Brain microvascular endothelial cell (primary cell): ENCODE data around the gene LSAMP.

ENCODE experiments used
- DNase-seq: peaks from one replicate; pipeline ENCODE4 v3.0.0-alpha.2; 2020
- H3K27ac ChIP-seq: fragments of 250-450 bp; sonication (Bioruptor Pico); 2 replicates; pipeline ENCODE4 v1.5.1; 2020; ENCODE audit warnings: mild to moderate bottlenecking, moderate library complexity
- H3K27me3 ChIP-seq: fragments of 250-450 bp; sonication (Bioruptor Pico); replicated peaks from 2 replicates; pipeline ENCODE4 v1.5.1; 2020; ENCODE audit warnings: mild to moderate bottlenecking
- H3K36me3 ChIP-seq: fragments of 250-450 bp; sonication (Bioruptor Pico); replicated peaks from 2 replicates; pipeline ENCODE4 v1.5.1; 2020; ENCODE audit warnings: mild to moderate bottlenecking
- H3K4me3 ChIP-seq: 2 replicates; pipeline ENCODE4 v1.5.1; 2011; ENCODE audit warnings: low read depth, mild to moderate bottlenecking, control low read depth, low read length, moderate library complexity
- in situ Hi-C: cut with HindIII; loops from 2 replicates; pipeline ENCODE4 v1.10.0; 2017; ENCODE audit warnings: low sequenced_read_pairs, low pct_ligation_motif_present
- TF ChIP-seq, protein P1 (sequence below): IDR thresholded peaks from 2 replicates; pipeline ENCODE4 v1.5.1; 2011; ENCODE audit warnings: low read depth, mild to moderate bottlenecking, moderate library complexity, low read length, control low read depth, inconsistent platforms; ENCODE audit errors: missing control alignments

Gene LSAMP

DNA sequence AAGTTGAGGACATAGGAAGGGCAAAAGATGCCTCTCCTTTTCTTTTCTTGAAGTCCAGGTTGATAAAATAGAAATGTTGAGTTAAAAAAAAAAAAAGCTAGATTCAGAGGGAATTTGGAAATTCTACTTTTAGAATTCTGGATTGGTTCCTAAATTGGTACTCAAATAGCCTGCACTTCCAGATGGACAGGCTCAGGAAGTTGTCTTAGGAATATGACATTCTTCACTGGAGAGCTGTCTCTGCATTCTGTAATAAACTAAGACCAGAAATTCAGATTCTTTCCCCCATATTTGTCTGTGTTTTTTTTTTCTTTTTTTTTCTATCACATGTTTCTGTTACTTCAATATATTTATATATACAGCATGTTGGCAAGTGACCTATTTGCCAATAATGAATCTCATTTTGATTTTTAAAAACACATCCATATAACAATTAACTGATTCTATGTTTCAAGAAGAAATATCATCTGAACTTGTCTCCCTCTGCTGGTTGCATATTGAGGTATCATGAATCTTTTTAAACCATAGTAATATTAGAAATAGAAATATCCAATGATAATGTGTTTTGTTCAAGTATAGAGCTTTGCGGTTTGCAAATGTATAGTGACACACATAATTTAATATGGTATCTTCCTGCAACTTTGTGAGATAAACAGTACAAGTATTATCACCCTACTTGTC, 8.5 kb upstream of the LSAMP start:
- Histone ChIP-seq H3K36me3 (no peaks in the 10 kb centered on the region), H3K4me3 (no peak overlapping the region), H3K27ac (no peak overlapping the region), H3K27me3 (no peaks in the 10 kb centered on the region)
- DNase-seq = no peak
- in situ Hi-C loops = no loop called here
- TF ChIP-seq, protein P1, sequence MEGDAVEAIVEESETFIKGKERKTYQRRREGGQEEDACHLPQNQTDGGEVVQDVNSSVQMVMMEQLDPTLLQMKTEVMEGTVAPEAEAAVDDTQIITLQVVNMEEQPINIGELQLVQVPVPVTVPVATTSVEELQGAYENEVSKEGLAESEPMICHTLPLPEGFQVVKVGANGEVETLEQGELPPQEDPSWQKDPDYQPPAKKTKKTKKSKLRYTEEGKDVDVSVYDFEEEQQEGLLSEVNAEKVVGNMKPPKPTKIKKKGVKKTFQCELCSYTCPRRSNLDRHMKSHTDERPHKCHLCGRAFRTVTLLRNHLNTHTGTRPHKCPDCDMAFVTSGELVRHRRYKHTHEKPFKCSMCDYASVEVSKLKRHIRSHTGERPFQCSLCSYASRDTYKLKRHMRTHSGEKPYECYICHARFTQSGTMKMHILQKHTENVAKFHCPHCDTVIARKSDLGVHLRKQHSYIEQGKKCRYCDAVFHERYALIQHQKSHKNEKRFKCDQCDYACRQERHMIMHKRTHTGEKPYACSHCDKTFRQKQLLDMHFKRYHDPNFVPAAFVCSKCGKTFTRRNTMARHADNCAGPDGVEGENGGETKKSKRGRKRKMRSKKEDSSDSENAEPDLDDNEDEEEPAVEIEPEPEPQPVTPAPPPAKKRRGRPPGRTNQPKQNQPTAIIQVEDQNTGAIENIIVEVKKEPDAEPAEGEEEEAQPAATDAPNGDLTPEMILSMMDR = peak; percentile 21

DNA sequence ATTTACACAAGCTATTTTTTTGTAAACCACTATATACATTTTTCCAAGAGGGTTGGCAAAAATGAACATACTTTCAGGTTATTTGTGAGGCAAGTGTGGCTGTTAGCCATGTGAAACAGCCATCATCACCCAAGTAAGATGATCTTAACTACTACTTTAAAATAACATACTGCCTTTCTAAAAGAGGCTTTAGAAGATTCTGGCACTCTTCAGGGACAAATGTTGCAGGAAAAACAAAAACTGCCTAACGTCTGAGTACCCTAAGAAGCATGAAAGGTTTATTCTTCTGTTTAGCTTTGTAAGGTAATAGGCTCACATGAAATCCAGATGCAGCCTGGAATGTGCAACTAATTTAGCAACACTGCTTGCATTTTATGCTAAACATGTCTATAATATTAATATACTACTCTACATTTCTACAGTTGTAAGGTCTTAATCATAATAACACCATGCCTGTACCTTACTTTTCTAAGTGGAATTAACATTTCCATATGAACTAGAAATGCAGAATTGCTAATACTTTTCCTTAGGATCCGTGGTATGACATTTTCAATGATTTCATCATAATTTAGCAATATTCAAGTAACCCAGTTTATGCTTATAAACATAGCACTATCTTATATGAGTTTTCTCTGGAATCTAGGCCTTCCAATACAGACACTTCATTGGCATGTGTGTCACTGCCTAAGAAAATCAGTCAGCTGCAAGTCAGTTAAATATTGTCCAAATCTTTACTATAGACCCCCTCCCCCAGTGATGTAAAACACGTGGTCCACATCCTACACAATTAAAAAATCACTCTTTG, 4.5 kb upstream of the LSAMP start:
- Histone ChIP-seq H3K27me3 (no peaks in the 10 kb centered on the region), H3K4me3 (no peak overlapping the region), H3K36me3 (no peaks in the 10 kb centered on the region), H3K27ac (no peak overlapping the region)
- TF ChIP-seq, protein P1 = no peak
- in situ Hi-C loops = no loop called here
- no peak for DNase-seq

DNA sequence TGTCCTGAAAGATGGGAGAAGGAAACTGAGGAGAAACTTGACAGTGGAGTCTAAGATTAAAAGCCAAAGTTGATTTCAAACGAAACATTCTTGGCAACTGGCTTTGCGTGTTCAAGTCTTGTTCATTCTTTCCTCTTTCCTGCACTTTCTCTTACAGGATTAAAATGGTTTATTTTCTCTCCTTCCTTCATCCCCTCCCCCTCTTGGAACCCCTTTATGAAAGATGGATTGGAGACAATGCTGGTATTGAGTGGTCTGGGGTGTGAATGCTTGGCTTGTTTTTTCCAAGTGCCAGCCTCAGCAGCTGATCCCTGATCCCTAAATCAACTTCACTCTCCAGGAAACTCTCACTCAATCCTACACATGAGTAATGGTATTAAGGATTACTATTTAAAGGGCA, 703 bp upstream of the LSAMP start:
- TF ChIP-seq, protein P1 = no peak
- no peak for DNase-seq
- H3K36me3 ChIP-seq = no peaks in the 10 kb centered on the region
- H3K27me3 ChIP-seq = no peaks in the 10 kb centered on the region
- no peak overlapping the region for H3K27ac ChIP-seq
- no peak overlapping the region for H3K4me3 ChIP-seq
- in situ Hi-C loops = no loop called here

GRCh38 chr3:116444819-116445310, 422 bp downstream of the LSAMP start:
- Histone ChIP-seq H3K27me3 (no peaks in the 10 kb centered on the region), H3K36me3 (no peaks in the 10 kb centered on the region), H3K4me3 (peak overlapping the region; percentile 70), H3K27ac (no peak overlapping the region)
- no peak for DNase-seq
- TF ChIP-seq, protein P1 = no peak
- in situ Hi-C loops = no loop called here

DNA sequence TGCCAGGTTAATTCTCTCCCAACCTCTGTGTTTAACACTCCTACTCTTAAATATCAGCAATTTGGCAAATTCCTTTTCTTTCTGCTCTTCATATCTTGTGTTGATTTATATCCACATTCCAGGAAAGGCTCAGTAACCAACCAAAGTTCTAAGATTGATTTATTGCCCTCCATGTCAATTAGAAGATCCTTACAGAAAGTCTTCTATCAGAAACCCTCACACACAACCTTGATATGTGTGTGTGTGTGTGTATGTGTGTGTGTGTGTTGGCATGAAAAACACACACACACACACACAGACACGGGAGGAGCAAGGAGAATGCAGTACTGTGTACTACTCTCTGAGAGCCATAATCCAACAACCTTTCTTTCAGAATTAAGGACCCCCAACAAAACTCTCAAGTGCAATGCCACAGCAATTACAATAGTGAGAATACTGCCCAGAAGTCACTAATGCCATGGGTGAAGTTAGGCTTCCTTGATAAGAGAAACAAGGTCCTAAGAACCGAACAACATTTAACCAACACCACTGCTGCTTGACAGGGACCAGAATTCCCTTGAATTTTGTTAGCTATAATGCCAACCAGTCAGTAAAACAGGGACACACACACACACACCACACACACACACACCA, 1.1 kb downstream of the LSAMP start:
- H3K27ac ChIP-seq = no peak overlapping the region
- H3K27me3 ChIP-seq = no peaks in the 10 kb centered on the region
- no peaks in the 10 kb centered on the region for H3K36me3 ChIP-seq
- no peak for DNase-seq
- TF ChIP-seq, protein P1 = no peak
- H3K4me3 ChIP-seq = peak overlapping the region; percentile 70
- in situ Hi-C loops = no loop called here
